Measurements from ENCODE around the gene TIMMDC1. TPM values are rescaled to one million over a fixed set of nuclear protein-coding genes. Genes with fewer than 3 reads are reported as not detected.

Gene TIMMDC1
- total RNA-seq, 1 experiment from 2014 or later = 273 TPM

- in situ Hi-C loops (cut with HindIII; ENCODE audit: low pct_unique_long_range_greater_than_20kb, low sequenced_read_pairs) = no loop called here
- no peak for DNase-seq (ENCODE audit: low read depth, low spot score)
Observed at GRCh38 chr3:119500901-119501300, 2.6 kb downstream of the TIMMDC1 start.

GRCh38 chr3:119506631-119507030, 8.3 kb downstream of the TIMMDC1 start:
- no peak for DNase-seq (ENCODE audit: low read depth, low spot score)
- in situ Hi-C loops (cut with HindIII; ENCODE audit: low pct_unique_long_range_greater_than_20kb, low sequenced_read_pairs) = no loop called here

- DNase-seq (ENCODE audit: low read depth, low spot score) = no peak
- in situ Hi-C loops (cut with HindIII; ENCODE audit: low pct_unique_long_range_greater_than_20kb, low sequenced_read_pairs) = no loop called here
Observed at GRCh38 chr3:119507404-119507803, 9.1 kb downstream of the TIMMDC1 start.

GRCh38 chr3:119508172-119508845, 10.0 kb downstream of the TIMMDC1 start:
- no peak for DNase-seq (ENCODE audit: low read depth, low spot score)
- in situ Hi-C loops (cut with HindIII; ENCODE audit: low pct_unique_long_range_greater_than_20kb, low sequenced_read_pairs) = no loop called here

- DNase-seq (ENCODE audit: low read depth, low spot score) = no peak
- in situ Hi-C loops (cut with HindIII; ENCODE audit: low pct_unique_long_range_greater_than_20kb, low sequenced_read_pairs) = no loop called here
Observed at GRCh38 chr3:119510690-119511089, 12.3 kb downstream of the TIMMDC1 start.

- in situ Hi-C loops (cut with HindIII; ENCODE audit: low pct_unique_long_range_greater_than_20kb, low sequenced_read_pairs) = no loop called here
- no peak for DNase-seq (ENCODE audit: low read depth, low spot score)
Observed at GRCh38 chr3:119514637-119515036, 16.3 kb downstream of the TIMMDC1 start.

GRCh38 chr3:119517112-119517511, 18.8 kb downstream of the TIMMDC1 start:
- in situ Hi-C loops (cut with HindIII; ENCODE audit: low pct_unique_long_range_greater_than_20kb, low sequenced_read_pairs) = no loop called here
- DNase-seq (ENCODE audit: low read depth, low spot score) = no peak

- DNase-seq (ENCODE audit: low read depth, low spot score) = no peak
- in situ Hi-C loops (cut with HindIII; ENCODE audit: low pct_unique_long_range_greater_than_20kb, low sequenced_read_pairs) = no loop called here
Observed at GRCh38 chr3:119518026-119518425, 19.7 kb downstream of the TIMMDC1 start.

GRCh38 chr3:119524931-119525662, 26.8 kb downstream of the TIMMDC1 start:
- in situ Hi-C loops (cut with HindIII; ENCODE audit: low pct_unique_long_range_greater_than_20kb, low sequenced_read_pairs) = no loop called here
- DNase-seq (ENCODE audit: low read depth, low spot score) = peak; percentile 55

GRCh38 chr3:119527714-119528113, 29.4 kb downstream of the TIMMDC1 start:
- DNase-seq (ENCODE audit: low read depth, low spot score) = no peak
- in situ Hi-C loops (cut with HindIII; ENCODE audit: low pct_unique_long_range_greater_than_20kb, low sequenced_read_pairs) = no loop called here

GRCh38 chr3:119529883-119530282, 31.5 kb downstream of the TIMMDC1 start:
- in situ Hi-C loops (cut with HindIII; ENCODE audit: low pct_unique_long_range_greater_than_20kb, low sequenced_read_pairs) = no loop called here
- DNase-seq (ENCODE audit: low read depth, low spot score) = no peak

GRCh38 chr3:119530456-119530855, 32.1 kb downstream of the TIMMDC1 start:
- in situ Hi-C loops (cut with HindIII; ENCODE audit: low pct_unique_long_range_greater_than_20kb, low sequenced_read_pairs) = no loop called here

GRCh38 chr3:119531151-119531550, 32.8 kb downstream of the TIMMDC1 start:
- no peak for DNase-seq (ENCODE audit: low read depth, low spot score)
- in situ Hi-C loops (cut with HindIII; ENCODE audit: low pct_unique_long_range_greater_than_20kb, low sequenced_read_pairs) = no loop called here

More at GRCh38 chr3:119530456-119530855, 32.1 kb downstream of the TIMMDC1 start:
- no peak for DNase-seq (ENCODE audit: low read depth, low spot score)

- no peak for DNase-seq (ENCODE audit: low read depth, low spot score)
- in situ Hi-C loops (cut with HindIII; ENCODE audit: low pct_unique_long_range_greater_than_20kb, low sequenced_read_pairs) = no loop called here
Observed at GRCh38 chr3:119534296-119534695, 35.9 kb downstream of the TIMMDC1 start.

GRCh38 chr3:119536757-119537156, 38.4 kb downstream of the TIMMDC1 start:
- no peak for DNase-seq (ENCODE audit: low read depth, low spot score)
- in situ Hi-C loops (cut with HindIII; ENCODE audit: low pct_unique_long_range_greater_than_20kb, low sequenced_read_pairs) = no loop called here

- in situ Hi-C loops (cut with HindIII; ENCODE audit: low pct_unique_long_range_greater_than_20kb, low sequenced_read_pairs) = no loop called here
- DNase-seq (ENCODE audit: low read depth, low spot score) = no peak
Observed at GRCh38 chr3:119538772-119539171, 40.4 kb downstream of the TIMMDC1 start.

- in situ Hi-C loops (cut with HindIII; ENCODE audit: low pct_unique_long_range_greater_than_20kb, low sequenced_read_pairs) = no loop called here
- DNase-seq (ENCODE audit: low read depth, low spot score) = no peak
Observed at GRCh38 chr3:119541547-119541946, 43.2 kb downstream of the TIMMDC1 start.

GRCh38 chr3:119542168-119542767, 43.9 kb downstream of the TIMMDC1 start:
- no peak for DNase-seq (ENCODE audit: low read depth, low spot score)
- in situ Hi-C loops (cut with HindIII; ENCODE audit: low pct_unique_long_range_greater_than_20kb, low sequenced_read_pairs) = no loop called here

- DNase-seq (ENCODE audit: low read depth, low spot score) = no peak
- in situ Hi-C loops (cut with HindIII; ENCODE audit: low pct_unique_long_range_greater_than_20kb, low sequenced_read_pairs) = no loop called here
Observed at GRCh38 chr3:119543147-119543546, 44.8 kb downstream of the TIMMDC1 start.

Data from SK-MEL-5 (cell line).